GM21367 (cell line): ENCODE data around the gene DYNC1I1.

Experiments used
- ATAC-seq: cut with Tn5 transposase; IDR thresholded peaks from one replicate; pipeline ENCODE4 v1.9.1; 2021; ENCODE audit not compliant: unreplicated experiment

DYNC1I1 gene

DNA sequence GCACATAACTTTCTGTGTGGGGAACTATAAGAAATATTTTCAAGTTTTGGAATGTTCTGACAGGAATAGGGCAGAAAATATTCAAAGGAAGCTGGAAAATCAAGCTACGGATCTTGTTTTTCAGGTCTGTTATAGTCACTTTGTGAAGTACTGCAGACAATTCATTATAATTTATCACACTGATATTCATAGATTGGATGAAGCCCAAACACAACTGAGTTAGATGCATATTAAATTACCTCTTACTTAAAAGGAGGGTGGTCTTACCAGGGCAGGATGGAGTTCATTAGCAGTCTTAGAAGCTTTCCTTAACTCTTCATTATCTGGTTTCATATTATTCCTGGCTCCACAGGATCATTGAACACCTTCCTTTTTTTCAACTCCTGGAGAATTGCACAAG, 242.3 kb downstream of the DYNC1I1 start:
- ATAC-seq, result no peak

- no peak for ATAC-seq
These were observed 243.8 kb downstream of the DYNC1I1 start for GRCh38 chr7:96016056-96016586.

- no peak for ATAC-seq
These were observed 244.4 kb downstream of the DYNC1I1 start for GRCh38 chr7:96016735-96017134.

DNA sequence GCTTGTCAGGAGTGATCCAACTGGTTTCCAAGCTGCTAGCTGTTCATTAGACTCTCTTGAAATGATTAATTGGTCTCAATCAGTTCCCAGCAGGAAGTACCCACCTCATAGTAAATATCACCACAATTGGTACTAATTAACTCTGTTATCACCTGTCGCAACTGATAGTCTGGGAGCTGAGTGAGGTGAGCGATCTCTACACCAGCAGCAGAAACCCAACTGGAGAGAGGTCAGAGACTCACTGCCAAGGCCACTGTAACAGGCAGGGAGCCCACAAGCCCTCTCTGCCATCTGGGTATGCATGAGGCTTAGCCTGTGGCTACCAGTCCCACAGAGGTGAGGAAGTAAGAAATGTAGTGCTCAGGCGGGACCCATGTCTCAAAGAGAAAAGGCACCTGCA, 245.5 kb downstream of the DYNC1I1 start:
- ATAC-seq, result no peak

GRCh38 chr7:96021568-96021967, 249.2 kb downstream of the DYNC1I1 start:
- ATAC-seq, result no peak

DNA sequence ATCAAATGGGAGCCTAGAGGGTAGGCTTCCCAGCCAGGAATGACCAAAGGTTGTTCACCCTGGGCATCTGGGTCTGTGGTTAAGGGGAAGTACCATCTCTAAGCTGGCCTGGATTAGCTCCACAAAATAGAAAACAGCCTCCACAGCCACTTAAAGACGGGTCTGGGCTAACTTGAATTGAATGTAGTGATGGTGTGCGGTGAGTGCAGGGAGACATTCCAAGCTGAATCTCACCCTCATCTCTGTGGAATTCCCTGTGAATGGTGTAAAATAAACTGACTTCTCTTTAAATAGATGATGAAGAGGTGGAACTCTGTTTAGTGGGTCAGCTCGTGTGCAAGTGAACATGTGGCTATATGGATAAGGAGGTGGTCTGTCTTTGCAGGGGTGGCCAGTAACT, 251.0 kb downstream of the DYNC1I1 start:
- ATAC-seq, result no peak

DNA sequence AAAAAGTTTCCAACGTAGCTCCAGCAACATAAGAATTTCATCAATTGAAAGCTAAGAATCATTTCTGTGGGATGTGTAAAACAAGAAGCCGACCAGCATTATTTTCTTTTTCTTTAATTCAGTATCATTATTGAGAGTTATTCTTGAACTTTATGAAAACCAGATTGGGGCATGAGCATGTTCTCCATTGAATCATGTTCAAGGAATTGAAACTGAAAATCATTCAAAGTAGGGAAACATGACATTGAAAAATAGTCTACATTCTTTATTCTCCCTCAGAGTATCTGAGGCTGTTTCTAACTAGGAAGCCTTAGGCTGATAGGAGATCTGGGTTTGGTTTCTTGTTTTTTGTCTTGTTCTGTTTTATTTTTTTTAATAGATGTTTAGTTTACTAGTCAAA, 253.7 kb downstream of the DYNC1I1 start:
- no peak for ATAC-seq

GRCh38 chr7:96026611-96027010, 254.3 kb downstream of the DYNC1I1 start:
- no peak for ATAC-seq

DNA sequence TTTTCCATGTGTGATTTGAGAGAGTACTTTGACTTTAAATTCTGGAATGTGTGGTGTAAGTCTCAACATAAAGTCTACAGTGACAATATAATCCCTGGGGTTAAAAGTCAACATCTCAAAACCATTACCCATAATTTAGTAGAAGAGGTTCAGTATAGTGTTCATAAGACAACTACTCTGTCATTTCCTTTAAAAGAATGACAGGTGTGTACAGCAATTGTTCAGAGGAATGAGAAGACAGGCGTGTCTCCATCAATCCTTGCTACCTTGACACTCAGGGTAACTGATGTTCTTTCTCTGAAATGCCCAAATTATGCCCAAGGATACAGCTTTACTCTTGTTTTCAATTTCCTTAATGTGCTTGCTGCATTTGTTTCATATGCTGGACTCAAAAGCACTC, 256.4 kb downstream of the DYNC1I1 start:
- ATAC-seq, result no peak

- ATAC-seq, result no peak
These were observed 260.8 kb downstream of the DYNC1I1 start for GRCh38 chr7:96033009-96033598.

- ATAC-seq, result no peak
These were observed 262.8 kb downstream of the DYNC1I1 start for GRCh38 chr7:96034940-96035727.

- no peak for ATAC-seq
These were observed 268.0 kb downstream of the DYNC1I1 start for GRCh38 chr7:96040250-96040772.

DNA sequence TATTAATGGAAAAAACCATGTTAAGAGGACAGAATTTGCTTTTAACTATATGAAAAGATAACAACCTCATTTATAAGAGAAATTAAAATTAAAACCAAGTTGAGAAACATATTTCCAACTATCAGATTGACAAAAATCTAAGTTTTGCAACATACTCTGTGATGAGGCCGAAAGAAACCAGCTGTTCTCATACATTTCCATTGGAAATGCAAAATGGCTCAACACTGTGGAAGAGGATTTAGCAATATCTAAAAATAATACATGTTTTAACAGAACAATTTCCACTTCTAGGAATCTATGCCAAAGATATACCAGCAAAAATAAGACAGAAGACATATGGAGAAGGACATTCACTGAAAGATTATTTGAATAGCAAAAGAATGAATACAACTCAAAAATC, 268.8 kb downstream of the DYNC1I1 start:
- no peak for ATAC-seq

DNA sequence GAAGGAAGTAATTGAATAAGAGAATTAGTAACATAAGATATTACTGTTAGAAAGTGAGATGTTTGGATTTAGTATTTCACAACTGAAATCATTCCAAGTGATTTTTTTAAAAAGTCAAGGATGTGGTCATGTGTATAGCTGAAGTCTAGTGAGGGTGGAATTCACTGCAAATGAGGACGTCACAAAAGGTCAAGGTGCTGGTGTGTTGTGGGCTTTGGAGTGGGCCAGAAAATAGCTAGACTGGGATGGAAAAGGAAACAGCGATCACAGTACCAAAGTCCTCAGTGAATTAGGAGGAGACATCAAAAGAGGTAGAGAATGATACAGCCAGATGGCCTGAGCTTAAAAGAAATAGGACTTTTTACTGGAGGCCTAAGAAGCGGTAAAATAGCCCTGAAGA, 272.8 kb downstream of the DYNC1I1 start:
- no peak for ATAC-seq

GRCh38 chr7:96045919-96046318, 273.6 kb downstream of the DYNC1I1 start:
- no peak for ATAC-seq

- no peak for ATAC-seq
These were observed 279.9 kb downstream of the DYNC1I1 start for GRCh38 chr7:96052289-96052688.

DNA sequence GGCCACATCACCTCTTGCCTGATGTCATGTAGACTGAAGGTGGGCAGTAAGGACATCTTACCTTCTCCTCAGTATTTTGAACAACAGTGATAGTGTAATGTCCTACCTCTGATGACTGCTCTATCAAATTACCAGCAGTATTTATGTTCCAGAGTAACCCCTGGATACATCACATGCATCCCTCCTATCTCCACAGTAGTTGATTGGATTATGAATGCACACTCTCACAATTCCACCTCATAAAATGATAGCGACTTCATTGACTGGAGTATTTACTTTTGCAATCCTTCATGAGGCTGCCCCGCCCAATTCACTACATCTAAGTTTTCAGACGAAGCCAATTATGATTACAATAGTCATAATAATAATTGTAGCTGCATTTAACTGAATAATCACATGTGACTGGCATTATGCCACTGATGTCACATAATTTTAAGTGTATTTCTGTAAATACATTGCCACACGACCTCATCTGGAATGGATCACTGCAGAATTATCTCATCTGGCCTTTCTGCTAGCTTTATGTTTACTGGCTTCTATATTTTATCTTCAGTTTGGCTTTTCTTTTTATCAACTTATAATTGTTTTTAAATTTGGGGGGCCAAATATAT, 280.6 kb downstream of the DYNC1I1 start:
- ATAC-seq, result no peak

DNA sequence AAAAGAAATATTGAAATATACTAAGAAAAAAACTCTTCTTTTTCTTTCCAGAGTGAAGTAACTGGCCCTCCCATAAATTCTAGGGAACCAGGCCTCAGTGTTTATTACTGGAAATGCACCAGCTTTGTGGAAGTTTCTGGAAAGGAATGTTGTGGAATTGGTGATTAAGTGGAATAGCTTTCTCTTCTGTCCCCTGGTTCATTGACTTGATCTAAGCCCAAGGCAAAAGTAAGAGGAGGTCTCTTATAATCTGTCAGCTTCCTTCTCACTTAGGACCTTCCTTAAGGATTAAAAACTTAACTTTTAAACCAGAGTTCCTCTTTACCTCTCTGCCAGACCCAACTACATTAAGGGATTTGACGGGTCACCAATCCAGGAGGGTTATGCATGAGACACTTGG, 283.4 kb downstream of the DYNC1I1 start:
- no peak for ATAC-seq

DNA sequence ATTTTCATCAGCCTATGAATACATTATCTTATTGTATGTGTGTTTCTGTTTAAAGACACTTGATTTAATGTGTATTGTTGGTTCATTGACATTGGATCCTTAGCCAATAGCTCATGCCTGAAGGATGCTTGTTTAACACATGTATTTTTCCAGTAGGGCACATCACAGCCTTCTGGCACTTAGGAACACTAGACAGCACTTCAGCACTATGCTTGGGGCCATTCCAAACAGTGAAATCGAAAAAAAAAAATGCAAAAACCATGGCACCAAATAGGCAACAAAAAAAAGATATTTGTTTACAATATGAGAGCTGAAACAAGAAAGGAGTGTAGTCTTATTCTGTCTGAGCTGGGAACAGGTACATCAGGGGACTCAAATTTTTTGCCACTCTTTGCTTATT, 286.7 kb downstream of the DYNC1I1 start:
- ATAC-seq, result no peak

- no peak for ATAC-seq
These were observed 288.7 kb downstream of the DYNC1I1 start for GRCh38 chr7:96061009-96061408.

DNA sequence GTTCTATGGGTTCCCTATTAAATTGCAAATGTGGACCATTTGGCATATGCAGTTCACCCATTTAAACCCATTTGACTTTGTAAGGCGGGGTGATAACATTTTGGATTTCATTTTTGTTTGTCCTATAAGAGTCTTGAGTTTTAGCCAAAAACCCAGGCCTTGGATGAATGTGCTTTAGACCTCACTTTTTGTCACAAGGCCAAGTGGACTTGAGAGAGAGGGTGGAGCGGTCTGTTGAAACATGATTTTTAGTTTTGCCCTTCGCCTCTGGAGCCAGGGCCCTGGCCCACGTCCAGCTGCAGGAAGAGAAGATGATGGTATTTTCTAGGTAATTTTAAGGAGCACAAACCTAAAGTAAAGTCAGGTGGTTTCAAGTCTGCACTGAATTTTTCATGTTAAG, 289.5 kb downstream of the DYNC1I1 start:
- no peak for ATAC-seq

GRCh38 chr7:96067321-96067720, 295.0 kb downstream of the DYNC1I1 start:
- ATAC-seq, result no peak
